SK-N-SH (cell line): Measurements from ENCODE around the gene TMEM131. TPM values are rescaled to one million over a fixed set of nuclear protein-coding genes. Genes with fewer than 3 reads are reported as not detected.

ENCODE experiments used
- CTCF ChIA-PET: fragments of 300-600, 350-600 bp; formaldehyde crosslinking; extraction: SDS; loops from one replicate; lab custom pipeline; 2021; lab: Yijun Ruan, JAX
- POLR2A ChIA-PET: fragments of 350-600 bp; sonication (Branson Sonifier 250); formaldehyde crosslinking; extraction: SDS; loops from one replicate; lab custom pipeline; 2020; ENCODE audit warnings: antibody characterized with exemption, inconsistent platforms; lab: Yijun Ruan, JAX
- DNase-seq: peaks from one replicate; pipeline ENCODE4 v3.0.0; 2012
- H2AFZ ChIP-seq: fragments of 200-600 bp; sonication (generic); 2 replicates; pipeline ENCODE4 v1.8.1; 2016; ENCODE audit warnings: antibody characterized with exemption, mild to moderate bottlenecking, low read depth
- H3F3A ChIP-seq: fragments of 200-600 bp; sonication (generic); replicated peaks from 2 replicates; pipeline ENCODE3; 2016; ENCODE audit warnings: antibody characterized with exemption, mild to moderate bottlenecking; ENCODE audit not compliant: insufficient read depth
- H3K27ac ChIP-seq, 2 experiments: fragments of 200-500 bp in 1 of 2; fragments of 200-600 bp in 1 of 2; sonication (Bioruptor generic) in 1 of 2; sonication (generic), shearing (Covaris generic) in 1 of 2; 2 replicates each; pipeline versions ENCODE4 v1.5.1 to v1.6.1; 2014 to 2016; ENCODE audit warnings: low read depth in 2 of 2, inconsistent platforms in 1 of 2, low read length in 1 of 2, mild to moderate bottlenecking in 1 of 2, mixed read lengths in 1 of 2
- H3K27me3 ChIP-seq: fragments of 200-600 bp; sonication (generic), shearing (Covaris generic); 2 replicates; pipeline ENCODE4 v1.6.1; 2016; ENCODE audit warnings: mixed run types; ENCODE audit not compliant: insufficient read depth
- H3K36me3 ChIP-seq, 2 experiments: fragments of 200-500 bp in 1 of 2; fragments of 200-600 bp in 1 of 2; sonication (Bioruptor generic) in 1 of 2; sonication (generic) in 1 of 2; replicated peaks in 1 of 2; 2 replicates each; pipeline versions ENCODE3 to v1.5.1; 2014 to 2016; ENCODE audit warnings: low read length in 1 of 2, mild to moderate bottlenecking in 1 of 2; ENCODE audit not compliant: insufficient read depth in 2 of 2, control insufficient read depth in 1 of 2
- H3K4me1 ChIP-seq, 2 experiments: fragments of 200-500 bp in 1 of 2; fragments of 200-600 bp in 1 of 2; sonication (Bioruptor generic) in 1 of 2; sonication (generic), shearing (Covaris generic) in 1 of 2; 2 replicates each; pipeline versions ENCODE4 v1.5.1 to v1.6.1; 2014 to 2016; ENCODE audit warnings: low read depth in 1 of 2, low read length in 1 of 2, mixed run types in 1 of 2; ENCODE audit not compliant: insufficient read depth in 2 of 2, control insufficient read depth in 1 of 2
- H3K4me2 ChIP-seq: fragments of 200-600 bp; sonication (generic), shearing (Covaris generic); 2 replicates; pipeline ENCODE4 v1.6.1; 2017; ENCODE audit warnings: mixed run types
- H3K4me3 ChIP-seq, 2 experiments: fragments of 200-500 bp in 1 of 2; fragments of 200-600 bp in 1 of 2; sonication (Bioruptor generic) in 1 of 2; sonication (generic), shearing (Covaris generic) in 1 of 2; 2 replicates each; pipeline versions ENCODE4 v1.5.1 to v1.8.1; 2014 to 2016; ENCODE audit warnings: low read depth in 2 of 2, inconsistent platforms in 1 of 2, low read length in 1 of 2, mild to moderate bottlenecking in 1 of 2, mixed read lengths in 1 of 2, moderate library complexity in 1 of 2
- H3K79me2 ChIP-seq: fragments of 200-600 bp; sonication (generic); 2 replicates; pipeline ENCODE4 v1.8.1; 2017; ENCODE audit warnings: mild to moderate bottlenecking; ENCODE audit not compliant: insufficient read depth
- H3K9ac ChIP-seq: fragments of 200-600 bp; sonication (generic); 2 replicates; pipeline ENCODE4 v1.6.1; 2017; ENCODE audit warnings: mixed run types
- H3K9me2 ChIP-seq: fragments of 200-600 bp; sonication (generic); 2 replicates; pipeline ENCODE4 v1.6.1; 2017; ENCODE audit warnings: mixed run types
- H3K9me3 ChIP-seq: fragments of 200-600 bp; sonication (generic); 2 replicates; pipeline ENCODE4 v1.6.1; 2017; ENCODE audit warnings: mixed run types, mild to moderate bottlenecking, moderate library complexity
- H4K20me1 ChIP-seq: fragments of 200-600 bp; sonication (generic); 2 replicates; pipeline ENCODE4 v1.6.1; 2017; ENCODE audit warnings: mild to moderate bottlenecking, mixed run types; ENCODE audit not compliant: insufficient read depth
- CHD2 ChIP-seq: fragments of 150-350 bp; IDR thresholded peaks from 2 replicates; pipeline ENCODE4 v1.6.1; 2018; ENCODE audit warnings: low read length; ENCODE audit not compliant: partially characterized antibody
- CTCF ChIP-seq: fragments of 200-600 bp; sonication (generic); IDR thresholded peaks from 2 replicates; pipeline ENCODE4 v1.6.1; 2017; ENCODE audit warnings: antibody characterized with exemption, mild to moderate bottlenecking, moderate library complexity
- ELF1 ChIP-seq: IDR thresholded peaks from 2 replicates; pipeline ENCODE4 v1.4.0; 2012
- FOSL2 ChIP-seq: IDR thresholded peaks from 2 replicates; pipeline ENCODE4 v1.4.0; 2012; ENCODE audit warnings: low read depth, mild to moderate bottlenecking, moderate library complexity, borderline replicate concordance
- FOXJ3 ChIP-seq: sonication (generic); formaldehyde crosslinking; IDR thresholded peaks from 2 replicates; pipeline ENCODE4 v1.5.1; 2020; ENCODE audit warnings: mild to moderate bottlenecking, missing genetic modification reagents
- GABPA ChIP-seq: IDR thresholded peaks from 2 replicates; pipeline ENCODE4 v1.4.0; 2012; ENCODE audit warnings: low read depth, mild to moderate bottlenecking
- GATA2 ChIP-seq: sonication (generic); formaldehyde crosslinking; IDR thresholded peaks from 2 replicates; pipeline ENCODE4 v1.5.0; 2020; ENCODE audit warnings: mild to moderate bottlenecking, missing genetic modification reagents
- IRF3 ChIP-seq: fragments of 150-350 bp; IDR thresholded peaks from 2 replicates; pipeline ENCODE4 v1.6.1; 2016; ENCODE audit warnings: mild to moderate bottlenecking, low read depth, low read length
- JUND ChIP-seq: IDR thresholded peaks from 2 replicates; pipeline ENCODE4 v1.4.0; 2012
- MXI1 ChIP-seq: IDR thresholded peaks from 2 replicates; pipeline ENCODE4 v1.6.1; 2012; ENCODE audit warnings: mild to moderate bottlenecking, low read depth, low read length, improper control_type of control experiment
- PBX3 ChIP-seq: IDR thresholded peaks from 2 replicates; pipeline ENCODE4; 2012
- POLR2AphosphoS5 ChIP-seq: IDR thresholded peaks from 2 replicates; pipeline ENCODE4 v1.6.1; 2012; ENCODE audit warnings: low read depth, low read length
- RAD21 ChIP-seq: IDR thresholded peaks from 2 replicates; pipeline ENCODE4 v1.6.1; 2012; ENCODE audit warnings: mild to moderate bottlenecking, low read length
- RCOR1 ChIP-seq: fragments of 150-350 bp; IDR thresholded peaks from 2 replicates; pipeline ENCODE4 v1.6.1; 2017; ENCODE audit warnings: antibody characterized with exemption, low read length
- REST ChIP-seq: IDR thresholded peaks from 2 replicates; pipeline ENCODE4 v1.6.1; 2012; ENCODE audit warnings: mild to moderate bottlenecking, low read depth, low read length, moderate library complexity
- RFX5 ChIP-seq: IDR thresholded peaks from 2 replicates; pipeline ENCODE4 v1.6.1; 2012; ENCODE audit warnings: mild to moderate bottlenecking, improper control_type of control experiment, low read length
- SIN3A ChIP-seq: IDR thresholded peaks from 2 replicates; pipeline ENCODE4 v1.6.1; 2012; ENCODE audit warnings: low read depth, mild to moderate bottlenecking, low read length, moderate library complexity, borderline replicate concordance
- TCF12 ChIP-seq: IDR thresholded peaks from 2 replicates; pipeline ENCODE4 v1.4.0; 2012
- YY1 ChIP-seq: IDR thresholded peaks from 2 replicates; pipeline ENCODE4 v1.4.0; 2012; ENCODE audit warnings: low read depth, mild to moderate bottlenecking
- ZBTB33 ChIP-seq: IDR thresholded peaks from 2 replicates; pipeline ENCODE4 v1.4.0; 2012; ENCODE audit warnings: low read depth, borderline replicate concordance
- WGBS: methylation state at CpG from one replicate; pipeline ENCODE4 v1.1.6; 2017; ENCODE audit warnings: low lambda C conversion rate; 5-methylcytosine and 5-hydroxymethylcytosine counted together
- polyA plus RNA-seq, 3 experiments: library from polyadenylated mRNA; depleted of rRNA; stranded (reverse); fragments of >200 nt; gene quantifications; 2 replicates each; pipeline ENCODE4 v1.2.3, GENCODE V29; 2012

TMEM131 gene
- polyA plus RNA-seq, 1 of the 3 experiments (the other 2 are of a cell fraction) = 9.1 TPM

- TF ChIP-seq POLR2AphosphoS5 (no peak), FOXJ3 (CRISPR knock-in tag) (no peak), REST (no peak), TCF12 (no peak), SIN3A (no peak), YY1 (no peak), GABPA (no peak), CTCF (no peak), RAD21 (no peak), FOSL2 (no peak), GATA2 (CRISPR knock-in tag) (no peak), RCOR1 (no peak)
- ChIA-PET POLR2A (no interaction called here), CTCF (interaction anchor here (1.0 to 1.3 kb wide), 2 partner anchors 15 to 16 kb away, joined by 3 to 5 read pairs; no protein-coding TSS in a partner anchor)
- H4K20me1 ChIP-seq = peaks cover 9% of the 10 kb centered on the region; the same call in 1 of the 2 replicates
- H3K4me3 ChIP-seq = no peak overlapping the region
- peaks cover 65% of the 10 kb centered on the region for H3K79me2 ChIP-seq
- peaks cover 3 to 8% of the 10 kb centered on the region in 2 experiments for H3K4me1 ChIP-seq
- H3K9me3 ChIP-seq = 0 out of 2 replicates have a peak, but pooled peaks cover 4% of the 10 kb centered on the region
- peaks cover 9% of the 10 kb centered on the region for H3F3A ChIP-seq
- 55% methylated on average over 1 of the region's 1 CpG for WGBS
- H3K9ac ChIP-seq = no peak overlapping the region
- no peaks in the 10 kb centered on the region for H3K27me3 ChIP-seq
- no peak overlapping the region for H3K4me2 ChIP-seq
- no peak overlapping the region for H2AFZ ChIP-seq
- H3K27ac ChIP-seq = no peak overlapping the region
- H3K9me2 ChIP-seq = no peaks in the 10 kb centered on the region
- H3K36me3 ChIP-seq = peaks cover 0 to 4% of the 10 kb centered on the region in 2 experiments
- no peak for DNase-seq
These were observed 50.0 kb downstream of the TMEM131 start for GRCh38 chr2:97945791-97946190.

GRCh38 chr2:97936881-97937280 is 58.9 kb downstream of the TMEM131 start:
- Histone ChIP-seq H3K27ac (no peak overlapping the region), H3K4me3 (no peak overlapping the region), H3K9me2 (no peaks in the 10 kb centered on the region), H3K36me3 (no peaks in the 10 kb centered on the region), H3K4me1 (peaks cover 3 to 16% of the 10 kb centered on the region in 2 experiments; a peak in 3 of 4 replicates), H3K9ac (no peak overlapping the region), H3F3A (peaks cover 6% of the 10 kb centered on the region), H3K4me2 (no peak overlapping the region), H3K27me3 (no peaks in the 10 kb centered on the region), H3K9me3 (0 out of 2 replicates have a peak, but pooled peaks cover 4% of the 10 kb centered on the region), H2AFZ (no peak overlapping the region), H4K20me1 (peaks cover 46% of the 10 kb centered on the region), H3K79me2 (peaks cover 76% of the 10 kb centered on the region)
- no peak for DNase-seq
- WGBS = 97% methylated on average over 2 of the region's 2 CpGs
- POLR2A ChIA-PET = no interaction called here
- no peak for TF ChIP-seq MXI1
- TF ChIP-seq FOXJ3 (CRISPR knock-in tag) = no peak
- TF ChIP-seq ZBTB33 = no peak
- no peak for TF ChIP-seq RFX5
- no peak for TF ChIP-seq IRF3
- TF ChIP-seq PBX3 = no peak
- TF ChIP-seq YY1 = no peak
- TF ChIP-seq TCF12 = no peak
- no peak for TF ChIP-seq CHD2
- no peak for TF ChIP-seq JUND
- TF ChIP-seq RCOR1 = no peak
- no peak for TF ChIP-seq ELF1
- TF ChIP-seq, all 33 proteins: peak for 0
- CTCF ChIA-PET = no interaction called here
